ENCODE data around the gene HS6ST3.

Gene HS6ST3

DNA sequence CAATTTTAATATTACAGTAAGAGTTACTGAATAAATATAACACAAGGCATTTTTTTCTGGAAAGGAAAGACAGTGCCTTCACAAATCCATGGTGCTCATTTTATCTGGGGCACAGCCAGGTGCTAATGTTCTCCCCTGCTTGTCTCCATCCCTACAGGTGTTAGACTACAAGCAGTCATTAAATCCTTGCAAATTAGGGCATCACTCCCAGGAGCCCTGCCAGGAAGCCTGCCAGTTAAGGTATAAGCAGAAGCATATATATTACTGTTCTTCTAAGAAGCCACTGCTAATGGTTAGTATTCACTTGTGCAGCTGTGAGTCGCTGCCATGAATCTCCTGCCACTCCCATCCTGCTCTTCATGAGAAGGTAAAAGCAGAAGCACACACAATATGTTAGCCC is 754.7 kb downstream of the HS6ST3 start:
- DNase-seq (ENCODE audit: low read depth) = no peak
- no peak overlapping the region for H3K4me3 ChIP-seq (replicated peaks; ENCODE audit: low read depth, low read length)
- TF ChIP-seq, protein P1, sequence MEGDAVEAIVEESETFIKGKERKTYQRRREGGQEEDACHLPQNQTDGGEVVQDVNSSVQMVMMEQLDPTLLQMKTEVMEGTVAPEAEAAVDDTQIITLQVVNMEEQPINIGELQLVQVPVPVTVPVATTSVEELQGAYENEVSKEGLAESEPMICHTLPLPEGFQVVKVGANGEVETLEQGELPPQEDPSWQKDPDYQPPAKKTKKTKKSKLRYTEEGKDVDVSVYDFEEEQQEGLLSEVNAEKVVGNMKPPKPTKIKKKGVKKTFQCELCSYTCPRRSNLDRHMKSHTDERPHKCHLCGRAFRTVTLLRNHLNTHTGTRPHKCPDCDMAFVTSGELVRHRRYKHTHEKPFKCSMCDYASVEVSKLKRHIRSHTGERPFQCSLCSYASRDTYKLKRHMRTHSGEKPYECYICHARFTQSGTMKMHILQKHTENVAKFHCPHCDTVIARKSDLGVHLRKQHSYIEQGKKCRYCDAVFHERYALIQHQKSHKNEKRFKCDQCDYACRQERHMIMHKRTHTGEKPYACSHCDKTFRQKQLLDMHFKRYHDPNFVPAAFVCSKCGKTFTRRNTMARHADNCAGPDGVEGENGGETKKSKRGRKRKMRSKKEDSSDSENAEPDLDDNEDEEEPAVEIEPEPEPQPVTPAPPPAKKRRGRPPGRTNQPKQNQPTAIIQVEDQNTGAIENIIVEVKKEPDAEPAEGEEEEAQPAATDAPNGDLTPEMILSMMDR (IDR thresholded peaks at IDR 0.05; ENCODE audit: low read length, missing control alignments) = no peak

DNA sequence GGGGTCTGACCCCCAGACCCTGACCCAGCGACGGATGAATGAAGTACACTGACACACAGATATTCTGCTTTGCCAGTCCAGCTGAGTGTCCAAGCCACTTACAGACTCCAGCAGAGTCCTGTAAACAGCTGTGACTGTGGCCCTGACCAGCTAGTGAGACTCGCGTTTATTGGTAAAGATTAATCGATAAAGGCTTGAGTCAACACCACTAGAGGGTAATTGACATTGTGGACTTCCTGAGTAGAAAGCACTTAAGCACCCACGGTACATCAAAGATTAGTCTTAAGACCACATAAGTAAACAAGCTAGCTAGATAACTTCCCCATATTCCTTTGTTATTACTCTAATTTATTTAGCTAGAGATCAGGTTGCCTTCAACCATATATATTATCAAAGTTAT is 758.4 kb downstream of the HS6ST3 start:
- TF ChIP-seq, protein P1 (IDR thresholded peaks at IDR 0.05; ENCODE audit: low read length, missing control alignments) = no peak
- no peak for DNase-seq (ENCODE audit: low read depth)
- H3K4me3 ChIP-seq (replicated peaks; ENCODE audit: low read depth, low read length) = no peak overlapping the region

GRCh38 chr13:96849091-96849490 is 759.2 kb downstream of the HS6ST3 start:
- TF ChIP-seq, protein P1 (IDR thresholded peaks at IDR 0.05; ENCODE audit: low read length, missing control alignments) = no peak
- no peak overlapping the region for H3K4me3 ChIP-seq (replicated peaks; ENCODE audit: low read depth, low read length)
- DNase-seq (ENCODE audit: low read depth) = no peak

DNA sequence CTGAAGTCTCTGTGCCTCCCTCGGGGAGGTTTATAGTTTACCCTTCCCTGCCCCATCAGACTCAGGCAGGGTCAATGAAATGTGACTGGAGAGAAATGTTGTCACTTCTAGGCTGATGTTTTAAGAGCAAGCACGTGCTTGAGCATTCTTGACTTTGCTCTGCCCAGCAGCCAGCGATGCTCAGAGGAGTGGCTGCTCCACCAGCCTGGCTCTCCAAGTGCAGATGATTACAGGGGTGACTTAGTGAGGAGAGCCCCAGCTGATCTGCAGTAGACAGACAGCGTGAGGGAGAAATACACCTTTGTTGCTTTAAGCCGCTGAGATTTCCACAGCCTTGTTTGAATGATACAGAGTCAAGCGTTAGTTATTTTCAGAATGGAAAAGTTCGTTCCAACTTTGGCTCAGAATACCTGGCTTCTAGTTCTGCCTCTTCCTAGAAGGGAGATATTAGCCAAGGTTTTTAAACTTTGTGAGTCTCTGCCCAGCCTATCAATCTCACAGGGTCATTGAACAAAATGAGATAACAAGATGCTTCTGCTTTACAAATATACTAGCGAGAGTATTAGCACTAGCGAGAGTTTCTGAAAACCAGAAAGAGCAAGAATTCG is 760.7 kb downstream of the HS6ST3 start:
- no peak for DNase-seq (ENCODE audit: low read depth)
- no peak overlapping the region for H3K4me3 ChIP-seq (replicated peaks; ENCODE audit: low read depth, low read length)
- TF ChIP-seq, protein P1 (IDR thresholded peaks at IDR 0.05; ENCODE audit: low read length, missing control alignments) = no peak

- H3K4me3 ChIP-seq (replicated peaks; ENCODE audit: low read depth, low read length) = no peak overlapping the region
- TF ChIP-seq, protein P1 (IDR thresholded peaks at IDR 0.05; ENCODE audit: low read length, missing control alignments) = no peak
- no peak for DNase-seq (ENCODE audit: low read depth)
These were observed 762.0 kb downstream of the HS6ST3 start for GRCh38 chr13:96851856-96852445.

DNA sequence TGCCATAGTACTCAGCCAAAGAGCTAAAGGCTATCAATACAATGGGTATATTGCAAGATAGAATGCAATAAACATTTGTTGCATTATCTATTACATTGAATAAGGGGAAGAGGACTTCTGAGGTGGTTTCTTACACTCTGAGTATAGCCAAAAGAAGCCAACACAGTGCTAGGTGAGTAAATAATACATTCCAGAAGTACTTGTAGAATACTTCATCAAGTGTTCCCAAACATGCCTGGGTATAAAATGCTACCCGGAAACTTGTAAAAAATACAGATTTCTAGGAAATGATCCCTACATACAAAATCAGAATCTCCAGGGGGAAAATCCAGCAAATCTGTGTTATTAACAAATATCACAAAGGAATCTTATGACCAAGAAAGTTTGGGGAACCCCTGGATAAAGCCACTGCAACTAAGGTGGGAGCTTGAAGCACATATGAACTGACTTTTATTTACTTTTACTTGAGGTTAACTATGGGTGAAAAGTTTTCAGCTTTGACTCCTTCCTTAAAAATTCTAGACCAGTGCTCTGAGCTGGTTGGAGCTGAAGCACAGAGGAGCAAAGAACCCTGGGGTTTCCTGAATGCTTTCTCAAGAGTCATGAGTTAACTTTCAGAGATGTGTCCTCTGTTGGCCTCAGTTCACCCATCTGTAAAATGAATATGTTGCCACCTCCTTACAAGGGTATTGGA is 768.4 kb downstream of the HS6ST3 start:
- DNase-seq (ENCODE audit: low read depth) = no peak
- H3K4me3 ChIP-seq (replicated peaks; ENCODE audit: low read depth, low read length) = no peak overlapping the region
- TF ChIP-seq, protein P1 (IDR thresholded peaks at IDR 0.05; ENCODE audit: low read length, missing control alignments) = no peak
